Measurements from ENCODE around the gene MGAT3.

Gene MGAT3

GRCh38 chr22:39522567-39523300, 65.9 kb downstream of the MGAT3 start:
- no peaks in the 10 kb centered on the region for H3K9me3 ChIP-seq (ENCODE audit: control insufficient read depth in 2 of 2, low read length in 2 of 2)
- H3K27me3 ChIP-seq (ENCODE audit: control insufficient read depth in 1 of 2, insufficient read depth in 2 of 2, low read length in 2 of 2), result no peaks in the 10 kb centered on the region
- H3K27ac ChIP-seq (ENCODE audit: low read length), result peak overlapping the region; percentile 99
- H3K4me3 ChIP-seq (ENCODE audit: low read length in 2 of 2), result peak overlapping the region; percentile 94 to 98
- peaks cover 57% of the 10 kb centered on the region for H3K4me1 ChIP-seq (ENCODE audit: control insufficient read depth, insufficient read depth, low read length)
- H3K36me3 ChIP-seq (ENCODE audit: control insufficient read depth in 2 of 2, insufficient read depth in 2 of 2, low read length in 2 of 2), result peaks cover 22 to 34% of the 10 kb centered on the region in 2 donors
- H3K9ac ChIP-seq (ENCODE audit: low read length in 2 of 2), result peak overlapping the region; percentile 82 to 99

GRCh38 chr22:39524089-39524752, 67.4 kb downstream of the MGAT3 start:
- Histone ChIP-seq H3K27me3 (ENCODE audit: control insufficient read depth in 1 of 2, insufficient read depth in 2 of 2, low read length in 2 of 2) (no peaks in the 10 kb centered on the region), H3K4me3 (ENCODE audit: low read length in 2 of 2) (peak overlapping the region; percentile 5 to 57), H3K27ac (ENCODE audit: low read length) (peak overlapping the region; percentile 55), H3K36me3 (ENCODE audit: control insufficient read depth in 2 of 2, insufficient read depth in 2 of 2, low read length in 2 of 2) (peaks cover 22 to 40% of the 10 kb centered on the region in 2 donors), H3K4me1 (ENCODE audit: control insufficient read depth, insufficient read depth, low read length) (peaks cover 63% of the 10 kb centered on the region), H3K9me3 (ENCODE audit: control insufficient read depth in 2 of 2, low read length in 2 of 2) (no peaks in the 10 kb centered on the region), H3K9ac (ENCODE audit: low read length in 2 of 2) (peak overlapping the region in 1 of 2 donors; percentile 21)

DNA sequence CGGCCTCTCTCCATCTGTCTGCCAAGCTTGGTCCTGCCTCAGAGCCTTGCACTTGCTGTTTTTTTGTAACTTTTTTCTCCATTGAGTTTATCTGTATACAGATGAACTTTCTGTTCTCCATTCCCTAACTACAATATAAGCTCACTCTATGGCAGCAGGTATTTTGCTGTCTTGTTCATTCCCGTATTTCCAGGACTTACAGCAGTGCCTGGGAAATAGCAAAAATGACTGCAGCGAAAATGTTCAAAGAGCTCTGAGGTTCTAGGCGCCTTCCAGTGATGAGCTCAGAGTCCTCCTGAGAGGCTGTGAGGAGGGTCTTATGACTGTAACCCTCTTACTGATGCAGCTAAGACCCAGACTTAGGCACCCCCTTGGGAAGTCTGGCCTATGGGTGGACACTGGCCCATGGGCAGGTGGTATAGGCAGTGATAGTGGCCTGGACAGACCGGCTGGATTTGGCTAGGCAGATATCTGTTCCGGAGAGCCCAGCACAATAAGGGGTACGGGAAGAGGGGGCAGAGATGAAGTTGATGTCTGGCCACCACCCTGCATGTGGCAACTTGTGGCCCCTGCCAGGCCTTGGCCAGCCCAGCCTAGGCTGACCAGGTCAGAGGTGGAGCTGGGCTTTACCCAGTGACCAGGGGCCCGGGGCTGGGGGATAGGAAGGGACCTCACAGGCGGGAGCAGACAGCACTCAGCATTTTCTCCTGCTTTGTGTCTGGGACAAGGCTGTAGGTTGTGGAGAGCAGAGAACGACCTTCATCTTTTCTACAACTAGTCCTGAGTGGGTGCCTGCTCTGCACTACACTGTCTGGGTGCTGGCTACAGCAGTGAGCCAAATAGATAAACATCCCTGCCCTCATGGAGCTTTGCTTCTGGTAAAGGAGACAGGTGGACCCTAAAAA, 68.2 kb downstream of the MGAT3 start:
- H3K4me3 ChIP-seq (ENCODE audit: low read length in 2 of 2), result peak overlapping the region in 1 of 2 donors; percentile 57
- no peaks in the 10 kb centered on the region for H3K9me3 ChIP-seq (ENCODE audit: control insufficient read depth in 2 of 2, low read length in 2 of 2)
- H3K27me3 ChIP-seq (ENCODE audit: control insufficient read depth in 1 of 2, insufficient read depth in 2 of 2, low read length in 2 of 2), result no peaks in the 10 kb centered on the region
- peaks cover 22 to 43% of the 10 kb centered on the region in 2 donors for H3K36me3 ChIP-seq (ENCODE audit: control insufficient read depth in 2 of 2, insufficient read depth in 2 of 2, low read length in 2 of 2)
- H3K4me1 ChIP-seq (ENCODE audit: control insufficient read depth, insufficient read depth, low read length), result peaks cover 68% of the 10 kb centered on the region
- H3K27ac ChIP-seq (ENCODE audit: low read length), result peak overlapping the region; percentile 55
- H3K9ac ChIP-seq (ENCODE audit: low read length in 2 of 2), result peak overlapping the region in 1 of 2 donors; percentile 21

DNA sequence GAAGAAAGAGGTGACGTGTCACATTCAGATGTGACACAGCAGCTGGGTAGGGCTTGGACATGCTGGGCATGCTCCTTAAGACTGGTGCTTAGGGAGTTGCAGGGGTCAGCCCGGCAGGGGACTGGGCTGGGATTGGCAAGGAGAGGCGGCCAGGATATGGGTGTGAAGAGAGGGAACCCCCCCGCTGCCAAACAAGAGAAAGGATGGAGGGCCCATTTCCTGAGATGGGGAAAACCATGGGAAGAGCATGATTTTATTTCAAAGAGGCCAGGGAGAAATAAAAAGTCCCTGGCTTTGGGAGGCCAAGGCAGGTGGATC, 68.8 kb downstream of the MGAT3 start:
- Histone ChIP-seq H3K27me3 (ENCODE audit: control insufficient read depth in 1 of 2, insufficient read depth in 2 of 2, low read length in 2 of 2) (no peaks in the 10 kb centered on the region), H3K27ac (ENCODE audit: low read length) (no peak overlapping the region), H3K36me3 (ENCODE audit: control insufficient read depth in 2 of 2, insufficient read depth in 2 of 2, low read length in 2 of 2) (peaks cover 22 to 45% of the 10 kb centered on the region in 2 donors), H3K4me1 (ENCODE audit: control insufficient read depth, insufficient read depth, low read length) (peaks cover 73% of the 10 kb centered on the region), H3K4me3 (ENCODE audit: low read length in 2 of 2) (no peak overlapping the region), H3K9ac (ENCODE audit: low read length in 2 of 2) (no peak overlapping the region), H3K9me3 (ENCODE audit: control insufficient read depth in 2 of 2, low read length in 2 of 2) (no peaks in the 10 kb centered on the region)

DNA sequence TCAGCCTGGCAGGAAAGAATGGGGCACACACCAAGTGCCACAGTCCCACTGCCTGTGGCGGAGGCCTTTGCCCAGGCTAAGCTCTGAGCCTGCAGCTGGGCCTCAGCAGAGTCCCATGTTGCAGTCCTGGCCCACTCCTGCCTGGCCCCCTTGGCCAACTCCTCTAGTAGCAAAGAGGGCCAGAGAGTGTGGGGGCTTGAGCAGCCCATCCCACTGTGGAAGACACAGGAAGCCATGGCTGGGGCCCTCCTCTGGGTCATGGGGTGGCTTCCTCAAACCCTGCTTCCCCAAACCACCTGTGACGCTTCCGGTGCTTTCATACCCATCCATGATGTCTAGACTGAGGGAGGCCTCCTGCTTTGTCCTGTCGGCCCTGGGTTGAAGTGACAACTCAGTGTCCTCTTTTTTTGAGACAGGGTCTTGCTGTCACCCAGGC, 69.9 kb downstream of the MGAT3 start:
- Histone ChIP-seq H3K36me3 (ENCODE audit: control insufficient read depth in 2 of 2, insufficient read depth in 2 of 2, low read length in 2 of 2) (peaks cover 15 to 40% of the 10 kb centered on the region in 2 donors), H3K27ac (ENCODE audit: low read length) (no peak overlapping the region)

GRCh38 chr22:39527481-39527961, 70.7 kb downstream of the MGAT3 start:
- peak overlapping the region; percentile 53 for H3K27ac ChIP-seq (ENCODE audit: low read length)
- H3K4me1 ChIP-seq (ENCODE audit: control insufficient read depth, insufficient read depth, low read length), result peaks cover 77% of the 10 kb centered on the region
- H3K9ac ChIP-seq (ENCODE audit: low read length in 2 of 2), result peak overlapping the region in 1 of 2 donors; percentile 29

More for the DNA sequence above, 69.9 kb downstream of the MGAT3 start:
- H3K4me3 ChIP-seq (ENCODE audit: low read length in 2 of 2), result no peak overlapping the region
- no peaks in the 10 kb centered on the region for H3K9me3 ChIP-seq (ENCODE audit: control insufficient read depth in 2 of 2, low read length in 2 of 2)
- H3K4me1 ChIP-seq (ENCODE audit: control insufficient read depth, insufficient read depth, low read length), result peaks cover 79% of the 10 kb centered on the region
- no peaks in the 10 kb centered on the region for H3K27me3 ChIP-seq (ENCODE audit: control insufficient read depth in 1 of 2, insufficient read depth in 2 of 2, low read length in 2 of 2)
- no peak overlapping the region for H3K9ac ChIP-seq (ENCODE audit: low read length in 2 of 2)

DNA sequence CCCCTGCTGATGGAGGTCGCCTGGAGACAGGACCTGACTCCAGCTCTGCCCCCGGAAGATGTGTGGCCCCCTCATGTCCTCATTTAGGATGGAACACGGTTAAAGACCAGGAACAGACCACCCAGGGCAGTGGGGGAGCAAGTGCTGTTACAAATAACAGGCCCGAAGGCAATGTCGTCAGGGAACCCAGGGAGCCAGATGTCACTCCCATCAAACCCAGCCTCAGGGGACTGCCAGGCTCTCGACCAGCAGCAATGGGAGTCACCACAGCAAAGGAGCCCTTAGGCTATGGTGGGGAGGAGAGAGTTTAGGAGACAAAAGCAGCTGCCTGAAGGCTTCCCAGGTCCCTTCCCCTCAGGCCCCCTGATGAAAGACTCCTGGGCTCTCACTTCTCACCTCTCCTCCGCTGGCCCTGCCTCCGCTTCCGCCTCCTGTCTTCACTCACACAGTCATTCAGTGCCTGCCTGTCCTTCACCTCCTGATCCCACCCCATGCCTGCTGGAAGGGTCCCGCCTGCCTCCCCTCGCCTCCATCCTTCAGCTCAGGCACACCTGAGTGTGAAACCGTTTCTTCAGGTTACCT, 71.4 kb downstream of the MGAT3 start:
- no peaks in the 10 kb centered on the region for H3K27me3 ChIP-seq (ENCODE audit: control insufficient read depth in 1 of 2, insufficient read depth in 2 of 2, low read length in 2 of 2)
- H3K27ac ChIP-seq (ENCODE audit: low read length), result peak overlapping the region; percentile 53
- peaks cover 9 to 34% of the 10 kb centered on the region in 2 donors for H3K36me3 ChIP-seq (ENCODE audit: control insufficient read depth in 2 of 2, insufficient read depth in 2 of 2, low read length in 2 of 2)
- peak overlapping the region in 1 of 2 donors; percentile 59 for H3K4me3 ChIP-seq (ENCODE audit: low read length in 2 of 2)
- peak overlapping the region; percentile 19 to 29 for H3K9ac ChIP-seq (ENCODE audit: low read length in 2 of 2)
- peaks cover 70% of the 10 kb centered on the region for H3K4me1 ChIP-seq (ENCODE audit: control insufficient read depth, insufficient read depth, low read length)
- H3K9me3 ChIP-seq (ENCODE audit: control insufficient read depth in 2 of 2, low read length in 2 of 2), result no peaks in the 10 kb centered on the region

More at GRCh38 chr22:39527481-39527961, 70.7 kb downstream of the MGAT3 start:
- H3K36me3 ChIP-seq (ENCODE audit: control insufficient read depth in 2 of 2, insufficient read depth in 2 of 2, low read length in 2 of 2), result peaks cover 11 to 35% of the 10 kb centered on the region in 2 donors
- H3K4me3 ChIP-seq (ENCODE audit: low read length in 2 of 2), result no peak overlapping the region
- H3K9me3 ChIP-seq (ENCODE audit: control insufficient read depth in 2 of 2, low read length in 2 of 2), result no peaks in the 10 kb centered on the region
- H3K27me3 ChIP-seq (ENCODE audit: control insufficient read depth in 1 of 2, insufficient read depth in 2 of 2, low read length in 2 of 2), result no peaks in the 10 kb centered on the region

DNA sequence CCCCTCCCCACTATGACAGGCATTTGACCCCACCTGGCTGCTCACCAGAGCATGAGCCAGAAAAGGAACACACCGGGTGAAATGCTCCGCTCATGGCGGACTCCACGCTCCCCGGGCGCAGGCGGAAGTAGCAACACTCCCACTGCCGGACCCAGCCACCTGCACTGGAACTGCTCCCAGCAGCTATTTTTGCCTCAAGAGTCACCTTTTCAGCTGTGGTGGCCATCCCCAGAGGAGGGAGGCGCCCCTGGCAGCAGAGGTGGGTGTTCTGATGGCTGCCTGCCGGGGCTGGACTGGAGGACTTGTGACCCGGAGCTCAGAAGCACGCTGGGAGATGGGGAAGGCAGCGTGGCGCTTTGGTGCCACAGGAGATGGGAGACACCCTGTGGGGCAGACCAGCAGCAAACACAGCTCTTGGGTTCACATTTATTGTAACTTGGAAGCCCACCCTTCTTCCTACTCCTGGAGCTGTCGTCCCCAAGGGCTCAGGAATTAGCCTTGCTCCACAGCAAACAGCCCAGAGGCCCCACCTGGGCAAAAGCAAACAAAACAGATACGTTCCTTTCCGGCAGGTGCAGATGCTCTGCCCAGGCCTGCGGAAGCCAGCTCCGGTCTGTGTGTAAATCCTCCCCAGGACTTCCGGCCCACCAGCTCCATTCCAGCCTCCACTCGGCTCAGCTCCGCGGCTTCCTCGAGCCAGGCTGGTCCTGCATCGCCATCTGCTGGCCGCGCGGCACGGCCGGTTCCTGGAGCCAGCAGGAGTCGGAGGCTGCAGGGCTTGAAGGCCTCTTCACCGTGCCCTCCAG, 72.1 kb downstream of the MGAT3 start:
- Histone ChIP-seq H3K36me3 (ENCODE audit: control insufficient read depth in 2 of 2, insufficient read depth in 2 of 2, low read length in 2 of 2) (peaks cover 7 to 32% of the 10 kb centered on the region in 2 donors), H3K27me3 (ENCODE audit: control insufficient read depth in 1 of 2, insufficient read depth in 2 of 2, low read length in 2 of 2) (no peaks in the 10 kb centered on the region), H3K27ac (ENCODE audit: low read length) (peak overlapping the region; percentile 53), H3K9ac (ENCODE audit: low read length in 2 of 2) (peak overlapping the region; percentile 19 to 42), H3K9me3 (ENCODE audit: control insufficient read depth in 2 of 2, low read length in 2 of 2) (no peaks in the 10 kb centered on the region), H3K4me3 (ENCODE audit: low read length in 2 of 2) (peak overlapping the region; percentile 31 to 59), H3K4me1 (ENCODE audit: control insufficient read depth, insufficient read depth, low read length) (peaks cover 64% of the 10 kb centered on the region)

- peak overlapping the region in 1 of 2 donors; percentile 59 for H3K4me3 ChIP-seq (ENCODE audit: low read length in 2 of 2)
- peak overlapping the region; percentile 24 for H3K27ac ChIP-seq (ENCODE audit: low read length)
- peaks cover 2 to 28% of the 10 kb centered on the region in 2 donors for H3K36me3 ChIP-seq (ENCODE audit: control insufficient read depth in 2 of 2, insufficient read depth in 2 of 2, low read length in 2 of 2)
- no peaks in the 10 kb centered on the region for H3K9me3 ChIP-seq (ENCODE audit: control insufficient read depth in 2 of 2, low read length in 2 of 2)
- peaks cover 61% of the 10 kb centered on the region for H3K4me1 ChIP-seq (ENCODE audit: control insufficient read depth, insufficient read depth, low read length)
- H3K27me3 ChIP-seq (ENCODE audit: control insufficient read depth in 1 of 2, insufficient read depth in 2 of 2, low read length in 2 of 2), result no peaks in the 10 kb centered on the region
- H3K9ac ChIP-seq (ENCODE audit: low read length in 2 of 2), result peak overlapping the region; percentile 4 to 13
Observed at GRCh38 chr22:39529487-39529851, 72.7 kb downstream of the MGAT3 start.
